SJCRH30 (cell line): ENCODE measurements around the gene PQBP1. TPM values are rescaled to one million over a fixed set of nuclear protein-coding genes. Genes with fewer than 3 reads are reported as not detected.

ENCODE experiments used
- DNase-seq, 2 experiments: peaks; one replicate each; pipeline ENCODE4 v3.0.0-alpha.2; 2015 to 2020
- H3K27ac ChIP-seq: fragments of 250-450 bp; sonication (Bioruptor Pico); 2 replicates; pipeline ENCODE4 v1.5.1; 2020; ENCODE audit warnings: mild to moderate bottlenecking, moderate library complexity
- H3K27me3 ChIP-seq: fragments of 250-450 bp; sonication (Bioruptor Pico); 2 replicates; pipeline ENCODE4 v1.5.1; 2020; ENCODE audit warnings: mild to moderate bottlenecking, moderate library complexity
- H3K36me3 ChIP-seq: fragments of 250-450 bp; sonication (Bioruptor Pico); 2 replicates; pipeline ENCODE4 v1.5.1; 2020; ENCODE audit warnings: mild to moderate bottlenecking, moderate library complexity
- H3K4me1 ChIP-seq: fragments of 250-450 bp; sonication (Bioruptor Pico); 2 replicates; pipeline ENCODE4 v1.5.1; 2020; ENCODE audit warnings: mild to moderate bottlenecking, moderate library complexity
- H3K4me3 ChIP-seq: fragments of 250-450 bp; sonication (Bioruptor Pico); 2 replicates; pipeline ENCODE4 v1.5.1; 2020; ENCODE audit warnings: mild to moderate bottlenecking, moderate library complexity
- H3K9me3 ChIP-seq: fragments of 250-450 bp; sonication (Bioruptor Pico); replicated peaks from 2 replicates; pipeline ENCODE4 v1.5.1; 2020; ENCODE audit warnings: mild to moderate bottlenecking, moderate library complexity
- total RNA-seq: library from RNA; depleted of rRNA; stranded (reverse); fragments of >200 nt; shearing (Covaris generic); gene quantifications from 2 replicates; pipeline ENCODE4 v1.2.3, GENCODE V29; 2014

PQBP1 gene
- total RNA-seq, 1 experiment from 2014 or later, result 52.3 TPM

DNA sequence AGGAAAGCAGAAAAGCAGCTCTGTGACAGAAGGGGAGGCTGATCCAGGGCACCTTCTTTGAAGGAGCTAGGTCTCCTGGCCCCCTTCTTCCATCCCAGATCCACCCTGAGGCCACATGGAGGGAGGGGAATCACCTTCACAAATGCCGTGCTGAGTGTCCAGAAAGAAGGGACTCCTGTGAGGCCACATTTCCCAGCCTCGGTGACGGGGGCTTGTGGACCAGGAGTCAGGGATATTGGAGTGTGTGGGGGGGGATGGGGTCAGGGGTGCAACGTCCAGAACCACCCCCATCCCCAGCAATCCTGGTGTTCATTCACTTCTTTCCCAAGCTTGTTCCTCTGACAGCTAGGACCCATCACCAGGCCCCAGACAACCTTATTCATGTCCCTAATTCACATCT is 4.8 kb upstream of the PQBP1 start:
- Histone ChIP-seq H3K36me3 (no peaks in the 10 kb centered on the region), H3K4me1 (no peaks in the 10 kb centered on the region), H3K27ac (no peak overlapping the region), H3K4me3 (no peak overlapping the region), H3K9me3 (no peaks in the 10 kb centered on the region), H3K27me3 (no peaks in the 10 kb centered on the region)
- no peak for DNase-seq

DNA sequence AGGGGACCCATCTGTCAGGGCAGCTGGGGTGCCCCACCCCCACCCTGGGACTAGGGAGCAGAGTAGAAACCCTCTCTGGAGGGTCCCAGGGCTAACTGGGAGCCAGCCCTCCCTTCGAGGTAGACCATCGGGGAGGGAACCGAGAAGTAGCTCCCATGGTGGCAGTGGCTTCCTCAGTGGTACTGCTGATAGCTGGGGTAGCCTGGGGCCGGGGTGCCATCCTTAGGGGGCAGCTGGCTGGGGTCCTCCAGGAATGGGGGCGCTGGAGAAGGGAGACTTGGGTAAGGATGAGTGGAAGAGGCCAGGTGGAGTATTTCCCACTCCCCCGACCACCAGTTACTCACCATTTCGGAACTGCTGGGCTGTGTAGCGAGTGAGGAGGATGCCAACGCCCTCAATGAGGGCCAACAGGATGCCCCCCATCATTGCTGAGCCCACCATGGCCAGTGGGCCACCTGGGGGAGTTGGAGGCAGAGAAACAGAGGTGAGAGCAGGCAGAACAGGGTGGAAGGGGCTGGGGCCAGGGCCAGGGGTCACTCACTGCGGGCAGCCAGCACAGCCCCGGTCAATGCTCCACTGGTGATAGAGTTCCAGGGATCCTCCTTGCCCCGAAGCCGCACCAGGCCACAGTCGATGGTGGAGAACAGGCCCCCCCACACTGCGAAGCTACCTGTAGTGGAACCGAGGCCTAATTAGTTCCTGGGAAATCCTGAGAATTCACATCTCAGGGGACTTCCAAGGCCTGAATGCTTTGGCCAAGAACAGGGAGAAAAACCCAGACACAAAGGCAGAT is 4.0 kb upstream of the PQBP1 start:
- Histone ChIP-seq H3K4me3 (no peak overlapping the region), H3K27me3 (no peaks in the 10 kb centered on the region), H3K9me3 (no peaks in the 10 kb centered on the region), H3K27ac (no peak overlapping the region), H3K4me1 (no peaks in the 10 kb centered on the region), H3K36me3 (no peaks in the 10 kb centered on the region)
- no peak for DNase-seq

DNA sequence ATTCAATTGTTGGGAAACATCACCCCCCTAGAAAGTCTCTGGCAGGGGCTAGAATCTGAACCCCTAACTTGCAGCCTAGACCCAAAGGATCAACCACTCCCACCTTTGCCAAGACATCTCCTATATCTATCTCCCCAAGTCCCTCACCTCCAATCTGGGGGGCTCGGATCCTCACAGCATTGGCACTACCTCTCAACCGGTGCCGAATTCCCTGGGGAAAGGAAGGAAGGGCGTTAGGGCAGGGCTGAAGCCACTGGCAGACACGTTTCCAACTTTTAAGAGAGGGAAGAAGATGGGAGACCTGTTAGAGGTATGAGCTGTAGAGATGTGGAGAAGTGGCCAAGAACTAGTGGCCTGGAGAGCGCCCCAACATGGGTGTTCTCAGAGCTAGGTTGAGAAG is 2.8 kb upstream of the PQBP1 start:
- H3K9me3 ChIP-seq, result no peaks in the 10 kb centered on the region
- no peaks in the 10 kb centered on the region for H3K36me3 ChIP-seq
- no peak overlapping the region for H3K27ac ChIP-seq

DNA sequence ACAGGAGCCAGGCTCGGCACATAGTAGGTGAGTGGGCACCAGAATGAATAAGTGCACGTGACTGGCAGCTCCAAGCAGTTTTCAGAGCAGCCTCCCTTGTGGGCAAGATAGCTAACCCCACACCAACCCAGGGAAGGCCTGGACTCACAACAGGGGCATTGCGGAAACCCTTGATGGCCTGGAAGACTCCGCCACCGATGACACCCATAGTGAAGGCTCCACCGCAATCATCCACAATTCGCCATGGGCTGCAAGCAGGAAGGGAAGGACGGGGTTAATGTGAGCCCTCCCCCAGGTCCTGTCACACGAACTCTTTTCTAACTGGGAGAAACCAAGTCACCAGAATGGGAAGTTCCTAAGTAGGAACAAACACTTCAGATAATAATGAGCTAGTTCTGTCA is 1.1 kb upstream of the PQBP1 start:
- Histone ChIP-seq H3K9me3 (no peaks in the 10 kb centered on the region), H3K4me1 (no peaks in the 10 kb centered on the region), H3K27me3 (no peaks in the 10 kb centered on the region), H3K36me3 (no peaks in the 10 kb centered on the region), H3K27ac (peak overlapping the region; percentile 88), H3K4me3 (peak overlapping the region; percentile 81)
- DNase-seq, result peak; percentile 15 to 41

More for the DNA sequence above, 2.8 kb upstream of the PQBP1 start:
- no peak for DNase-seq
- H3K27me3 ChIP-seq, result no peaks in the 10 kb centered on the region
- H3K4me3 ChIP-seq, result no peak overlapping the region
- H3K4me1 ChIP-seq, result no peaks in the 10 kb centered on the region

DNA sequence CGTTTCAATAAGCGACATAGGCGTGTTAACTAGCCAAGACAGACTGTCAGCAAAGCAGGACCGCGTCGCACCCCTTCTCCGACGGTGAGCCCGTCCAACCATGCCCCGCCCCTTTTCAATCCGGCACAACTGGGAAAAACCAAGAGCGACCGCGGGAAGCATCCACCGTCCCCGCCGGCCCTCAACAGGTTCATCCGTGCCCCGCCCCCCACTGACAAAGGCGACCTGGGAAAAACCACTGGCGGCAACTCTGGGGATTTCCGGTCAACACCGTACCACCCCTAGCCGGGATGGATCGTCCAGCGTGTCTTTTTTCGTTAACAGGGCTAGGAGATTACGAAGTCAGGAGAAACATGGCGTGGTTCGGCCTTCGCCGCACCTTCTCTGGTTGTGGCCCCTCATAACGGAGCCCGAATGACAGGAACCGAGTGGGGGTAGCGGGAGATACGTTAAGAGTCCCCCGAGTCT is 539 bp upstream of the PQBP1 start:
- no peaks in the 10 kb centered on the region for H3K4me1 ChIP-seq
- H3K9me3 ChIP-seq, result no peaks in the 10 kb centered on the region
- peak overlapping the region; percentile 88 for H3K27ac ChIP-seq
- H3K4me3 ChIP-seq, result peak overlapping the region; percentile 81
- H3K36me3 ChIP-seq, result no peaks in the 10 kb centered on the region
- DNase-seq, result peak; percentile 78
- no peaks in the 10 kb centered on the region for H3K27me3 ChIP-seq

DNA sequence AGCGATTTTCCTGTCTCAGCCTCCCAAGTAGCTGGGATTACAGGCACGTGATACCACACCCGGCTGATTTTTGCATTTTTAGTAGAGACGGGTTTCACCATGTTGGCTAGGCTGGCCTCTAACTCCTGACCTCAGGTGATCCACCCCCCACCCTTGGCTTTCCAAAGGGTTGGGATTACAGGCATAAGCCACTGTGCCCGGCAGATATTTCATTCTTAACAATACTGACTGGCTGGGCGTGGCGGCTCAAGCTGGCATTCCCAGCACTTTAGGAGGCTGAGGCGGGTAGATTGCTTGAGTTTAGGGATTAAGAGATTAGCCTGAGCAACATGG is 1.3 kb downstream of the PQBP1 start:
- DNase-seq, result no peak
- no peak overlapping the region for H3K27ac ChIP-seq
- no peaks in the 10 kb centered on the region for H3K4me1 ChIP-seq
- H3K9me3 ChIP-seq, result no peaks in the 10 kb centered on the region
- no peaks in the 10 kb centered on the region for H3K27me3 ChIP-seq
- H3K36me3 ChIP-seq, result no peaks in the 10 kb centered on the region
- no peak overlapping the region for H3K4me3 ChIP-seq

DNA sequence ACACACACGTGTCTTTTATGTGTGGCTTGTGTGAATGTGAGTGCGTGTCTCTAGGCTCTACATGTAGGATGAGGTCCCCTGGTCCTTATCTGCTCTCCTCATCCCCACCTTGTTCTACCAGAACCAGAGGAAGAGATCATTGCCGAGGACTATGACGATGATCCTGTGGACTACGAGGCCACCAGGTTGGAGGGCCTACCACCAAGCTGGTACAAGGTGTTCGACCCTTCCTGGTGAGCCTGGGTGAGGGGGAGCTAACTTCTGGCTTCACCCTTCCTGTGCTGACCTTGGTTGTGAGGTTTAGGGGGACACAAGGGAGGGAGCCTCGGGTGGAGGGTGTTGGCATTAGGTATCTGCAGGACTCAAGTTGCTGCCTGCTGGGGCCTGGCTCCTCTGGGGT is 3.3 kb downstream of the PQBP1 start:
- DNase-seq, result no peak
- H3K9me3 ChIP-seq, result no peaks in the 10 kb centered on the region
- H3K27ac ChIP-seq, result no peak overlapping the region
- H3K27me3 ChIP-seq, result no peaks in the 10 kb centered on the region
- H3K4me1 ChIP-seq, result no peaks in the 10 kb centered on the region
- H3K4me3 ChIP-seq, result no peak overlapping the region
- H3K36me3 ChIP-seq, result no peaks in the 10 kb centered on the region

DNA sequence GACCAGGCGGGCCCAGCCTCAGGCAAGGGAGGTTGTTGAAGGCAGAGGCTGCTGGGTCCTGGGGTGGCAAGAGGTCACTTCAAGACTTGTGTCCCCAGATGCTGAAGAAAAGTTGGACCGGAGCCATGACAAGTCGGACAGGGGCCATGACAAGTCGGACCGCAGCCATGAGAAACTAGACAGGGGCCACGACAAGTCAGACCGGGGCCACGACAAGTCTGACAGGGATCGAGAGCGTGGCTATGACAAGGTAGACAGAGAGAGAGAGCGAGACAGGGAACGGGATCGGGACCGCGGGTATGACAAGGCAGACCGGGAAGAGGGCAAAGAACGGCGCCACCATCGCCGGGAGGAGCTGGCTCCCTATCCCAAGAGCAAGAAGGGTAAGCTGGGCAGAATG is 4.4 kb downstream of the PQBP1 start:
- no peak for DNase-seq
- H3K27ac ChIP-seq, result no peak overlapping the region
- no peak overlapping the region for H3K4me3 ChIP-seq

DNA sequence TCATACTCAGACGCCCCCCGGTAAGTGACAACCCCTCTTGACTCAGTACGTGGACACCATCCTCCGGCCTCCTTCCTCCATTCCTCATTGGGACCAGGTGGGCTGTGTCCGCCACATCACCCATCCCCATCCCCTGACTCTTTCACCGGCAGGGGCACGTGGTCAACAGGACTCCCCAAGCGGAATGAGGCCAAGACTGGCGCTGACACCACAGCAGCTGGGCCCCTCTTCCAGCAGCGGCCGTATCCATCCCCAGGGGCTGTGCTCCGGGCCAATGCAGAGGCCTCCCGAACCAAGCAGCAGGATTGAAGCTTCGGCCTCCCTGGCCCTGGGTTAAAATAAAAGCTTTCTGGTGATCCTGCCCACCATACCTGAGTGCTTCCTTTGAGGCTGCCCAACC is 5.0 kb downstream of the PQBP1 start:
- no peak for DNase-seq
- Histone ChIP-seq H3K9me3 (no peaks in the 10 kb centered on the region), H3K27ac (no peak overlapping the region), H3K36me3 (no peaks in the 10 kb centered on the region), H3K4me1 (no peaks in the 10 kb centered on the region), H3K4me3 (no peak overlapping the region), H3K27me3 (no peaks in the 10 kb centered on the region)

More for the DNA sequence above, 4.4 kb downstream of the PQBP1 start:
- no peaks in the 10 kb centered on the region for H3K4me1 ChIP-seq
- H3K36me3 ChIP-seq, result no peaks in the 10 kb centered on the region
- H3K9me3 ChIP-seq, result no peaks in the 10 kb centered on the region
- H3K27me3 ChIP-seq, result no peaks in the 10 kb centered on the region

DNA sequence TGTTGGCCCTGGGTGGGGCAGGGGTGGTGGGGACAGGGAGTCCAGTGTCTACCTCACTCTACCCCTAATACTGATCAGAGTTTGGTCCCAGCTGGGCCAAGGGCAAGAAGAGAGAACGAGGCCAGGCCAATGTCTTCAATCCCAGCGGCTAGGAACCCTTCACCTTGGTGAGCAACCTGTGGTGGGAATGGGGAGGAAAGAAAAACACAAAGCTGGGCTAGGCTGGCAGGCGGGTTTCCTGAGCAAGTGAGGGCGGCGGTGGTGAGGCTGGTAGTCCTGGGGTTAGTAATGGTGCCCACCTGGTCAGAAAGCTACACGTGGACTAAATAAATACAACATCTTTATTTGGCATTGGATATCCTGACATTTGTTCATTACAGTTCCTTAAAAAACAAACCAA is 5.6 kb downstream of the PQBP1 start:
- H3K36me3 ChIP-seq, result no peaks in the 10 kb centered on the region
- H3K27ac ChIP-seq, result no peak overlapping the region
- no peaks in the 10 kb centered on the region for H3K27me3 ChIP-seq
- no peak overlapping the region for H3K4me3 ChIP-seq
- no peaks in the 10 kb centered on the region for H3K9me3 ChIP-seq
- no peak for DNase-seq
- no peaks in the 10 kb centered on the region for H3K4me1 ChIP-seq

DNA sequence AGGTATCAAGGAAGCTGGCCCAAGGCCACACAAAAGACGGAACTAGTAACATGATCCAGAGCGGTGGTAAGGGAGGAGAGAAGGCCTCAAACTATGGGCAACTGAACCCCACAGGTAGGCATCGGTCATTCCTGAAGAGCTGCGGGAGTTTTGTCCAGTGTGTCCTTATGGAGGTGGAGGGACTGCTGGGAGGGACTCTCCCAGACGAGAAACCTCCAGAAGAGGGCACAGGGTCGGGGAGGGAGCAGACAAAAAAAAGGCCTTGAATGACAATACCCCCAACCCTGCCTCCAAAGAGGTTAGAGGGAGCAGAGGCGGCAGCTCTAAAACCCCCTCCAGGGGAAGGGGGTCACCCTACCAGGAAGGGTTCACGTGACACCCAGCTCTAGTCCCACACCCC is 6.5 kb downstream of the PQBP1 start:
- H3K9me3 ChIP-seq, result no peaks in the 10 kb centered on the region
- H3K27ac ChIP-seq, result no peak overlapping the region
- H3K4me1 ChIP-seq, result no peaks in the 10 kb centered on the region
- H3K36me3 ChIP-seq, result no peaks in the 10 kb centered on the region
- H3K27me3 ChIP-seq, result no peaks in the 10 kb centered on the region
- no peak overlapping the region for H3K4me3 ChIP-seq
- no peak for DNase-seq

DNA sequence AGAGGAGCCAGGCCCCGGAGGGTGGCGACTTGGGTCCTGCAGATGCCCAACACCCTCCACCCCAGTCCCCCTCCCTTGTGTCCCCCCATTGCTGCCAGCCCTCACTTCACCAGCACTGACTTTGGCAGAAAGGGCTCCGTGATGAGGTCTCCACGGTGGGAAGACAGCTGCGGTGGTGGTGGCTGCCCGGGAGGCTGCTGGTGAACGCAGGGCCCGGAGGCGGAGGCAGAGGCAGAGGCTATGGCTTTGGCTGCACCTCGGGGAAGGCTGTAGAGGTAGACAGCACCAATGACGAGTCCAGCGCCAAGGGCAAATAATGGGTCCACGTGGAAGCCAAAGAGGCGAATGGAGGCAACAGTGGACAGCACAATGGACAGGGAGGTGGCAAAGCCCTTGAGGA is 6.9 kb downstream of the PQBP1 start:
- Histone ChIP-seq H3K27me3 (no peaks in the 10 kb centered on the region), H3K36me3 (no peaks in the 10 kb centered on the region), H3K27ac (no peak overlapping the region), H3K4me1 (no peaks in the 10 kb centered on the region), H3K4me3 (no peak overlapping the region), H3K9me3 (no peaks in the 10 kb centered on the region)
- DNase-seq, result no peak

DNA sequence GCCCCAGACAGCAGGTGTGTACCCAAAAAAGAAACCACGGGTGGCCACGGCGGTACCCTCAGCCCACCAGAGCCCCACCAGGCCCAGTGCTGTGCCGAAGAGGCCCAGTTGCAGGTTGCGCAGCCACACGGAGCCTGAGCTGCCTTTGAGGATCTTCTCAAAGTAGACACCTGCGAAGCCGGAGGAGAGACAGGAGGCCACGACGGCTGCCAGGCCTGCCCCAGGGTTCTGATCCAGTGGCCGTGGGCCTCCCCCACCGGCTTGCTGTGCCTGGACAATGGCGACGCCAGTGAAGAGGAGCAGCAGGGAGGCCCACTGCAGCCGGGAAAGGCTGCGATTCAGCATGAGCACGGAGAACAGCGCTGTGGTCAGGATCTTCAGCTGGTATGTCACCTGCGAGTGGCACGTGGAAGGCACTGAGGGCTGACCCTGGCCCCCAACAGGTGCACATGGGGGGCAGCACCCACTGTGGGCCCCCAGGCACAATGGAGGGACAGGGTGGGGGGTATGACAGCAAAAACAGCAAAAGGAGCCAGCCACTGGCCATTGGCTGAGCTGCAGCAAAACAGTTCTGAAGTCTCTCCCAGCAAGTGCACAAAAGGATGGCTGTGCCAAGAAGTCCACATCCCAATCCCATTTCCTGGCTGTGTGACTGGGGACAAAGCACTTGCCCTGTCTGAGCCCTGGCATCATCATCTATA is 7.5 kb downstream of the PQBP1 start:
- no peaks in the 10 kb centered on the region for H3K4me1 ChIP-seq
- H3K4me3 ChIP-seq, result no peak overlapping the region
- H3K27ac ChIP-seq, result no peak overlapping the region
- no peaks in the 10 kb centered on the region for H3K9me3 ChIP-seq
- no peaks in the 10 kb centered on the region for H3K27me3 ChIP-seq
- no peak for DNase-seq
- no peaks in the 10 kb centered on the region for H3K36me3 ChIP-seq

DNA sequence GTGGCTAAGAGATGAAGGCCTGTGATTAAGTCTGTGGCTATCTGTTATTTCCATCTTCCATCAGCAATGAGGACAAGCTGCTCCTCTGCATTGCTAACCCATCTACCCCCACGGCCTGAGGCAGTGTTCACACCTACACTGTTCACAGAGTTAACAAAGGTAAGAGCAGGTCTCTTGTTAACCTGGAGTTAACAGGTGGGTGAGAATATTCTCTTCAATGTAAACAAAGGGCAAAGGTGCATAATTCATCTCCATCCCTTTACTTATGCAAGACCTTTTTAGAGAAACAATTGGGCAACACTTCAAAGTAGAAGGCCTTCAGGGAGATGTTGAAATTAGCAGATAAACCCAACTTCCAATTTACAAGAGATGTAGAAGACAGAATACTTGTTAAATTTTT is 10.9 kb downstream of the PQBP1 start:
- Histone ChIP-seq H3K4me1 (no peaks in the 10 kb centered on the region), H3K27me3 (no peaks in the 10 kb centered on the region), H3K27ac (no peak overlapping the region), H3K4me3 (no peak overlapping the region), H3K9me3 (no peaks in the 10 kb centered on the region), H3K36me3 (no peaks in the 10 kb centered on the region)
- DNase-seq, result no peak

DNA sequence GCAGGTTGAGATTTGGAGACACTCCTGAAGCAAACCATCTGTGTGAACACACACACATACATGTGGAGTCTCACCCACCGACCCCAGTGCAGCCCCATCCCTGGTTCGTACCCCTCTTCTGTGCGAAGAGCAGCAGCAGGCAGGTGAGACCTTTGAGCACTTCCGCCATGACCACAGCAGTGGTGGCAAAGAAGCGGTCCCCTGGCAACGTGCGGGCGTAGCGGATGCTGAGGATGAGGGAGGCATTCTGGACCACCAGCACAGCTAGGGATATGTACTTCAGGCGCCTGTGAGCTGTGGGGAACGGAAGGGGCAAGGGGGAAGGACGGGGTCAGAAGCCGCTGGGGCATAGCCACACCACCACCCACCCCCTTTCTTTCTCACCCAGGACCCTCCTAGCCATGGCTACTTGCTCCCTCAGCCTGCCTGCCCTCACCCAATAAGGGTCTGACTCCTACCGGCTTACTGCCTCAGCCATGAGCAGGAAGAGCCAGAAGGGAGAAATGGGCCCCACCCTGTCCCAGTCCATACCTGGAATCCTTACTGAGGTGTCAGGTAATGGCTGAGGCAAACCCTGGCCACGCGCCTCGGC is 12.1 kb downstream of the PQBP1 start:
- H3K4me3 ChIP-seq, result no peak overlapping the region
- no peaks in the 10 kb centered on the region for H3K36me3 ChIP-seq
- H3K27me3 ChIP-seq, result no peaks in the 10 kb centered on the region
- H3K9me3 ChIP-seq, result no peaks in the 10 kb centered on the region
- DNase-seq, result no peak
- H3K4me1 ChIP-seq, result no peaks in the 10 kb centered on the region
- no peak overlapping the region for H3K27ac ChIP-seq
